Heart left ventricle (tissue), 13 donors: ENCODE measurements around the gene CACTIN.

Experiments
- POLR2A ChIP-seq, 2 donors: fragments of 450-650 bp; IDR thresholded peaks; one replicate each; pipeline ENCODE4 v1.6.1; 2017; ENCODE audit warnings: antibody characterized with exemption in 2 of 2, mild to moderate bottlenecking in 2 of 2, moderate library complexity in 2 of 2
- TF ChIP-seq, protein P1 (sequence below), 12 donors: fragments of 200-600 bp; sonication (generic) in 4 of 12; IDR thresholded peaks; one replicate each; pipeline versions ENCODE4 v1.5.0 to v1.8.0; 2018 to 2022; ENCODE audit warnings: antibody characterized with exemption in 12 of 12, mild to moderate bottlenecking in 5 of 12
- donor health status: ischemic (EF 13 %, LVEDD 7.1; RV severe dilation, severe dysfunction).
- donor health status: DM: no; HTN: yes; CAD: no.
- donor health status: DM: no; HTN: no; CAD: no.
- donor health status: ischemic (EF 25% LVEDD 6.9; RV normal size, moderate dysfunction).
- donor health status: ischemic (EF 25% LVEDD 5.7; RV mildly dilated, moderate dysfunction).
- donor health status: ischemic (EF 35%, LVEDD 5.7; RV mildly dilated, moderate dysfunction).
- donor health status: nonischemic (EF 11% LVEDD 7.7; RV severe dilation, severe dysfunction).
- donor health status: DM: yes; HTN: yes; CAD: no.
- donor health status: PGD.
- donor health status: ischemic (EF 29% LVEDD 5.4; RV normal size, mild dysfunction).
- donor health status: nonischemic (EF 23%, LVEDD 6.1; RV moderate dilation, normal function).

DNA sequence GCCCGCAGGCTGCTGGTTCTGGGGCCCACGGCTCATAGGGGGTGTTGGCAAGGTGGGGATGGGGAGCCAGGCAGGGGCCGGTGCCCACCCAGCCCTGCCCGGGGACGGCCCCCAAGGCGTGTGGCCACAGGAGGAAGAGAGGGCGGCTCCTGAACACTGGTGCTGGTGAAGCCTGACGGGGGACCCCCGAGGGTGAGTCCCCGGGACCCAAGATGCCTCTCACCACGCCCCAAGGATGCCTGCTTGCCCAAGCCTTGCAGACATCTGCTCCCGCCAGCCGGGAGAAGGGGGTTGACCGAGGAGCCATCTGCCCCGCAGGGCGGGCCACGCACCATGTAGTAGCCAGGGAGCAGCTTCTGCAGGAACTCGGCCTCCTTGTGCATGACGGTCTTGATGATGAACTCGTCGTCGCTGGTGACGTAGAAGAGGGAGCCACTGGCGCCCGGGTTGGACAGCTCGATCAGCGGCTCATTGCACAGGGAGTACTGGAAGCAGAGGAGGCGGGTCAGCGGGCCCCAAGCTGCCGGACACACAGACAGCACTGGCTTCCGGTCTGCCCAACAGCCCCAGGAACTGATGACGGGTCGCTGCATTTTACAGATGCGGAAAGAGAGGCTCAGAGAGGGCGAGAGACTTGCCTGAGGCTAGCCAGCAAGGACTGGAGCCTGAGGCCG lies 29.6 kb upstream of the CACTIN start:
- TF ChIP-seq, protein P1, sequence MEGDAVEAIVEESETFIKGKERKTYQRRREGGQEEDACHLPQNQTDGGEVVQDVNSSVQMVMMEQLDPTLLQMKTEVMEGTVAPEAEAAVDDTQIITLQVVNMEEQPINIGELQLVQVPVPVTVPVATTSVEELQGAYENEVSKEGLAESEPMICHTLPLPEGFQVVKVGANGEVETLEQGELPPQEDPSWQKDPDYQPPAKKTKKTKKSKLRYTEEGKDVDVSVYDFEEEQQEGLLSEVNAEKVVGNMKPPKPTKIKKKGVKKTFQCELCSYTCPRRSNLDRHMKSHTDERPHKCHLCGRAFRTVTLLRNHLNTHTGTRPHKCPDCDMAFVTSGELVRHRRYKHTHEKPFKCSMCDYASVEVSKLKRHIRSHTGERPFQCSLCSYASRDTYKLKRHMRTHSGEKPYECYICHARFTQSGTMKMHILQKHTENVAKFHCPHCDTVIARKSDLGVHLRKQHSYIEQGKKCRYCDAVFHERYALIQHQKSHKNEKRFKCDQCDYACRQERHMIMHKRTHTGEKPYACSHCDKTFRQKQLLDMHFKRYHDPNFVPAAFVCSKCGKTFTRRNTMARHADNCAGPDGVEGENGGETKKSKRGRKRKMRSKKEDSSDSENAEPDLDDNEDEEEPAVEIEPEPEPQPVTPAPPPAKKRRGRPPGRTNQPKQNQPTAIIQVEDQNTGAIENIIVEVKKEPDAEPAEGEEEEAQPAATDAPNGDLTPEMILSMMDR (IDR thresholded peaks at IDR 0.05), result no peak
- no peak for TF ChIP-seq POLR2A (IDR thresholded peaks at IDR 0.05)
